ENCODE measurements around the gene UBXN1. TPM values are rescaled to one million over a fixed set of nuclear protein-coding genes. Genes with fewer than 3 reads are reported as not detected.
A peak's percentile ranks its signal among the peaks of the same experiment; 100 is the strongest.
"Not testable (repeated sequence)": the region's sequence is repeated elsewhere in the genome, so short reads cannot be mapped to it uniquely, and the experiment has no call there.

The UBXN1 gene
- total and polyA plus RNA-seq, 3 donors from 2014 or later = 173 to 196 (median 190) TPM

- H3K4me3 ChIP-seq = no peak overlapping the region
- H3K36me3 ChIP-seq (ENCODE audit: low read depth, missing control alignments) = no peaks in the 10 kb centered on the region
- intact Hi-C loops (cut with DNase I; ENCODE audit: low total_unique reads) = no loop called here
- H3K9me3 ChIP-seq = no peaks in the 10 kb centered on the region
- 60 to 64% methylated on average over 4 of the region's 4 CpGs for WGBS, 2 donors
- DNase-seq = peak; percentile 78
- H3K27ac ChIP-seq = peak overlapping the region in 1 of 2 donors; percentile 25
- TF ChIP-seq POLR2A (IDR thresholded peaks at IDR 0.05) = no peak
- TF ChIP-seq, protein P1, sequence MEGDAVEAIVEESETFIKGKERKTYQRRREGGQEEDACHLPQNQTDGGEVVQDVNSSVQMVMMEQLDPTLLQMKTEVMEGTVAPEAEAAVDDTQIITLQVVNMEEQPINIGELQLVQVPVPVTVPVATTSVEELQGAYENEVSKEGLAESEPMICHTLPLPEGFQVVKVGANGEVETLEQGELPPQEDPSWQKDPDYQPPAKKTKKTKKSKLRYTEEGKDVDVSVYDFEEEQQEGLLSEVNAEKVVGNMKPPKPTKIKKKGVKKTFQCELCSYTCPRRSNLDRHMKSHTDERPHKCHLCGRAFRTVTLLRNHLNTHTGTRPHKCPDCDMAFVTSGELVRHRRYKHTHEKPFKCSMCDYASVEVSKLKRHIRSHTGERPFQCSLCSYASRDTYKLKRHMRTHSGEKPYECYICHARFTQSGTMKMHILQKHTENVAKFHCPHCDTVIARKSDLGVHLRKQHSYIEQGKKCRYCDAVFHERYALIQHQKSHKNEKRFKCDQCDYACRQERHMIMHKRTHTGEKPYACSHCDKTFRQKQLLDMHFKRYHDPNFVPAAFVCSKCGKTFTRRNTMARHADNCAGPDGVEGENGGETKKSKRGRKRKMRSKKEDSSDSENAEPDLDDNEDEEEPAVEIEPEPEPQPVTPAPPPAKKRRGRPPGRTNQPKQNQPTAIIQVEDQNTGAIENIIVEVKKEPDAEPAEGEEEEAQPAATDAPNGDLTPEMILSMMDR (IDR thresholded peaks at IDR 0.05) = peak; percentile 58 to 67 (median 65)
- H3K4me1 ChIP-seq = peaks cover 20% of the 10 kb centered on the region
- no peaks in the 10 kb centered on the region for H3K27me3 ChIP-seq
Observed at GRCh38 chr11:62680825-62681240, 2.0 kb upstream of the UBXN1 start.

GRCh38 chr11:62678433-62678769 is 472 bp downstream of the UBXN1 start:
- WGBS, 2 donors = 0 to 4% methylated on average over 9 to 14 of the region's 16 CpGs
- Histone ChIP-seq H3K9me3 (no peaks in the 10 kb centered on the region), H3K36me3 (ENCODE audit: low read depth, missing control alignments) (no peaks in the 10 kb centered on the region), H3K4me3 (peak overlapping the region; percentile 74 to 94), H3K4me1 (peaks cover 20% of the 10 kb centered on the region), H3K27ac (peak overlapping the region; percentile 74 to 87), H3K27me3 (no peaks in the 10 kb centered on the region)
- no peak for DNase-seq
- intact Hi-C loops (cut with DNase I; ENCODE audit: low total_unique reads) = loop anchor here (10.0 kb wide), 1 partner anchor 284 kb away; no protein-coding TSS in a partner anchor
- TF ChIP-seq POLR2A (IDR thresholded peaks at IDR 0.05) = no peak
- TF ChIP-seq, protein P1 (IDR thresholded peaks at IDR 0.05) = no peak

DNA sequence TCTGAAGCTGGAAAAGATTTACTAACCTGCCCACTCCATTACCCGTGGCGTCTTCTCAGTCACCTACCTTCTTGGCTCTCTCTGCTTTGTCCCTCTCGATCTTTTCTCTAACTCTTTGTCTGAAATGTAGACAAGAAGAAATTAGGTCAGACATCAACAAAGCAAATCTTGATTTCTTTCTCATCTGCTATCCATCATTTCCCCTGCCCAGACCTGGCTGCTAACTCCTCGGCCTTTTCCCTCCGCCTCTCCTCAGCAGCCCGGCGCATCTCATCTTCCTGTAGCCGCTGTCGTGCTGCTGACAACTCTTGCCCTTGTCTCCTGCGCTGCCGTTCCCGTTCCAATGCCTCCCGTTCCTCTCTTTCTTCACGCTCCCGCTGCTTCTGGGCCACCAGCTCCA is 1.2 kb downstream of the UBXN1 start:
- peak overlapping the region; percentile 74 to 94 for H3K4me3 ChIP-seq
- peak overlapping the region in 1 of 2 donors; percentile 74 for H3K27ac ChIP-seq

DNA sequence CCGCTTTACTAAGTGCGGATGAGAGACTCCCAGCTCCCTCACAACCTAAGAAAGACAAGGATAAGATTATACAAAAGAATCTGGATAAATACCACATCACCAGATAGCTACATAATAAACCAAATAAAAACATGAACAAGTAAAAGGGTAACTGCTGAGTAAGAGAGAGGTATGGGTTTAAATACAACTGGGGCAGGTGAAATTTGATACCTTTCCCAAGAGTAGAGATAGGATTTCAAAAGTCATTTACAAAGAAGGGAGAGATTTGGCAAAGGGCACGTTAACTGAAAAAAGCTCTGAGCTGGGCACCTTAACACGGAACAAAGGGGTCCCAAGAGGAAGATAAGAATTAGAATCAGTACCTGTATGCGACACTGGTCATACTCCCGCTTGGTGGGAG is 1.7 kb downstream of the UBXN1 start:
- Histone ChIP-seq H3K36me3 (ENCODE audit: low read depth, missing control alignments) (no peaks in the 10 kb centered on the region), H3K4me1 (peaks cover 26% of the 10 kb centered on the region), H3K27ac (no peak overlapping the region), H3K27me3 (no peaks in the 10 kb centered on the region), H3K4me3 (no peak overlapping the region), H3K9me3 (no peaks in the 10 kb centered on the region)
- 59 to 62% methylated on average over 6 of the region's 6 CpGs for WGBS, 2 donors
- TF ChIP-seq, protein P1 (IDR thresholded peaks at IDR 0.05) = no peak
- TF ChIP-seq POLR2A (IDR thresholded peaks at IDR 0.05) = no peak
- intact Hi-C loops (cut with DNase I; ENCODE audit: low total_unique reads) = loop anchor here (10.0 kb wide), 1 partner anchor 282 kb away; no protein-coding TSS in a partner anchor
- no peak for DNase-seq

More for the DNA sequence above, 1.2 kb downstream of the UBXN1 start:
- intact Hi-C loops (cut with DNase I; ENCODE audit: low total_unique reads) = loop anchor here (10.0 kb wide), 1 partner anchor 283 kb away; no protein-coding TSS in a partner anchor
- Histone ChIP-seq H3K9me3 (no peaks in the 10 kb centered on the region), H3K36me3 (ENCODE audit: low read depth, missing control alignments) (no peaks in the 10 kb centered on the region), H3K27me3 (no peaks in the 10 kb centered on the region), H3K4me1 (peaks cover 21% of the 10 kb centered on the region)
- 52 to 56% methylated on average over 15 of the region's 15 CpGs for WGBS, 2 donors
- DNase-seq = no peak
- no peak for TF ChIP-seq POLR2A (IDR thresholded peaks at IDR 0.05)
- TF ChIP-seq, protein P1 (IDR thresholded peaks at IDR 0.05) = no peak

GRCh38 chr11:62676698-62677097 is 2.2 kb downstream of the UBXN1 start:
- Histone ChIP-seq H3K27ac (no peak overlapping the region), H3K4me3 (no peak overlapping the region), H3K36me3 (ENCODE audit: low read depth, missing control alignments) (no peaks in the 10 kb centered on the region), H3K9me3 (no peaks in the 10 kb centered on the region), H3K4me1 (peaks cover 26% of the 10 kb centered on the region), H3K27me3 (no peaks in the 10 kb centered on the region)
- intact Hi-C loops (cut with DNase I; ENCODE audit: low total_unique reads) = loop anchor here (10.0 kb wide), 1 partner anchor 282 kb away; no protein-coding TSS in a partner anchor
- no peak for DNase-seq
- TF ChIP-seq, protein P1 (IDR thresholded peaks at IDR 0.05) = no peak
- TF ChIP-seq POLR2A (IDR thresholded peaks at IDR 0.05) = no peak
- 49 to 61% methylated on average over 6 of the region's 6 CpGs for whole genome bisulfite sequencing, 2 donors

DNA sequence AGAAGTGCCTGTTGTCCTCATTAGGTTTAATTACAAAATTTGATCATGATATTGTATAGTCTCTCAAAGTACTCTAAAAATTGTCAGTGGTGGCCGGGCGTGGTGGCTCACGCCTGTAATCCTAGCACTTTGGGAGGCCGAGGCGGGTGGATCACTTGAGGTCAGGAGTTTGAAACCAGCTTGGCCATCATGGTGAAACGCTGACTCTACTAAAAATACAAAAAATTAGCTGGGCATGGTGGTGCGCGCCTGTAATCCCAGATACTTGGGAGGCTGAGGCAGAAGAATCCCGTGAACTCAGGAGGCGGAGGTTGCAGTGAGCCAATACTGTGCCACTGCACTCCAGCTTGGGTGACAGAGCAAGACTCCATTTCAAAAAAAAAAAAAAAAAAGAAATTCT is 3.5 kb downstream of the UBXN1 start:
- intact Hi-C loops (cut with DNase I; ENCODE audit: low total_unique reads) = loop anchor here (10.0 kb wide), 1 partner anchor 281 kb away; no protein-coding TSS in a partner anchor

More for the DNA sequence above, 3.5 kb downstream of the UBXN1 start:
- DNase-seq; H3K9me3 ChIP-seq; H3K27ac ChIP-seq; H3K4me3 ChIP-seq; H3K36me3 ChIP-seq (ENCODE audit: low read depth, missing control alignments); H3K27me3 ChIP-seq: not testable (repeated sequence)
- H3K4me1 ChIP-seq = peaks cover 26% of the 10 kb centered on the region
- 86 to 95% methylated on average over 8 to 10 of the region's 10 CpGs for WGBS, 2 donors
